Measurements from ENCODE around the gene CCDC90B. TPM values are rescaled to one million over a fixed set of nuclear protein-coding genes. Genes with fewer than 3 reads are reported as not detected.
"Not testable (repeated sequence)": the region's sequence is repeated elsewhere in the genome, so short reads cannot be mapped to it uniquely, and the experiment has no call there.

Gene CCDC90B
- total RNA-seq, 1 experiment from 2014 or later, result 32.2 TPM

- Histone ChIP-seq H3K4me3 (no peak overlapping the region), H3F3A (ENCODE audit: insufficient read depth, low read depth) (no peaks in the 10 kb centered on the region), H3K9me3 (ENCODE audit: insufficient read depth, low read depth) (no peaks in the 10 kb centered on the region), H3K27me3 (ENCODE audit: insufficient read depth, low read depth) (no peaks in the 10 kb centered on the region), H3K4me1 (replicated peaks; ENCODE audit: insufficient read depth) (no peaks in the 10 kb centered on the region), H3K4me2 (no peak overlapping the region), H3K9me2 (ENCODE audit: insufficient read depth) (no peaks in the 10 kb centered on the region), H3K79me2 (ENCODE audit: low read depth) (no peaks in the 10 kb centered on the region), H3K36me3 (ENCODE audit: low read depth) (no peaks in the 10 kb centered on the region), H2AFZ (no peak overlapping the region), H4K20me1 (ENCODE audit: insufficient read depth) (no peaks in the 10 kb centered on the region), H3K27ac (no peak overlapping the region)
- no TSS peak for BruUV-seq (replicated peaks)
- CTCF ChIA-PET, result no interaction called here
- POLR2A ChIA-PET (ENCODE audit: unreplicated experiment), result no interaction called here
- intact Hi-C loops (cut with micrococcal nuclease; ENCODE audit: unreplicated experiment), result no loop called here
- no peak for DNase-seq
- TF ChIP-seq EZH2 (IDR thresholded peaks at IDR 0.05; ENCODE audit: low read depth) (no peak), CTCF (conservative IDR thresholded peaks at IDR 0.05) (no peak)
These were observed 25.5 kb upstream of the CCDC90B start for GRCh38 chr11:83311701-83312100.

GRCh38 chr11:83310718-83311117 is 24.6 kb upstream of the CCDC90B start:
- H2AFZ ChIP-seq, result no peak overlapping the region
- no peak for DNase-seq
- ChIA-PET CTCF (no interaction called here), POLR2A (ENCODE audit: unreplicated experiment) (no interaction called here)
- TF ChIP-seq EZH2 (IDR thresholded peaks at IDR 0.05; ENCODE audit: low read depth) (no peak), CTCF (conservative IDR thresholded peaks at IDR 0.05) (no peak)
- H3K36me3 ChIP-seq (ENCODE audit: low read depth), result no peaks in the 10 kb centered on the region
- intact Hi-C loops (cut with micrococcal nuclease; ENCODE audit: unreplicated experiment), result no loop called here
- no peaks in the 10 kb centered on the region for H3K27me3 ChIP-seq (ENCODE audit: insufficient read depth, low read depth)
- H3K27ac ChIP-seq, result no peak overlapping the region
- H3K4me3 ChIP-seq, result no peak overlapping the region
- H3K9me3 ChIP-seq (ENCODE audit: insufficient read depth, low read depth), result no peaks in the 10 kb centered on the region
- H3F3A ChIP-seq (ENCODE audit: insufficient read depth, low read depth), result no peaks in the 10 kb centered on the region
- H3K4me2 ChIP-seq, result no peak overlapping the region
- no TSS peak for BruUV-seq (replicated peaks)
- H3K4me1 ChIP-seq (replicated peaks; ENCODE audit: insufficient read depth), result no peaks in the 10 kb centered on the region
- no peaks in the 10 kb centered on the region for H3K79me2 ChIP-seq (ENCODE audit: low read depth)
- H4K20me1 ChIP-seq (ENCODE audit: insufficient read depth), result no peaks in the 10 kb centered on the region
- H3K9me2 ChIP-seq (ENCODE audit: insufficient read depth), result no peaks in the 10 kb centered on the region

- POLR2A ChIA-PET (ENCODE audit: unreplicated experiment); H3F3A ChIP-seq (ENCODE audit: insufficient read depth, low read depth); H3K4me3 ChIP-seq; H3K27me3 ChIP-seq (ENCODE audit: insufficient read depth, low read depth); H2AFZ ChIP-seq; H3K27ac ChIP-seq; H4K20me1 ChIP-seq (ENCODE audit: insufficient read depth); H3K4me2 ChIP-seq; H3K36me3 ChIP-seq (ENCODE audit: low read depth); H3K79me2 ChIP-seq (ENCODE audit: low read depth); CTCF ChIA-PET; H3K9me3 ChIP-seq (ENCODE audit: insufficient read depth, low read depth); DNase-seq; intact Hi-C loops (cut with micrococcal nuclease; ENCODE audit: unreplicated experiment); BruUV-seq (replicated peaks); H3K9me2 ChIP-seq (ENCODE audit: insufficient read depth); H3K4me1 ChIP-seq (replicated peaks; ENCODE audit: insufficient read depth): not testable (repeated sequence)
These were observed 22.4 kb upstream of the CCDC90B start for GRCh38 chr11:83308536-83308935.
